Activated CD4-positive, alpha-beta T cell treated with anti-CD3 and anti-CD28 coated beads, Interleukin-2, amount 50 U/mL, for 4 hours (primary cell): ENCODE measurements around the gene C16orf96.

Source experiments
- DNase-seq, 2 experiments: peaks; one replicate each; pipeline ENCODE4 v3.0.0-alpha.2; 2020

The C16orf96 gene

GRCh38 chr16:4525634-4526277 is 30.4 kb upstream of the C16orf96 start:
- DNase-seq: no peak

- DNase-seq: no peak
Measured at GRCh38 chr16:4529085-4530060, 26.8 kb upstream of the C16orf96 start.

GRCh38 chr16:4531811-4532210 is 24.3 kb upstream of the C16orf96 start:
- no peak for DNase-seq

GRCh38 chr16:4532238-4532637 is 23.9 kb upstream of the C16orf96 start:
- DNase-seq: no peak

- no peak for DNase-seq
Measured at GRCh38 chr16:4533490-4533889, 22.6 kb upstream of the C16orf96 start.

- DNase-seq: no peak
Measured at GRCh38 chr16:4534151-4534790, 21.9 kb upstream of the C16orf96 start.

GRCh38 chr16:4535627-4536108 is 20.5 kb upstream of the C16orf96 start:
- no peak for DNase-seq

GRCh38 chr16:4536391-4537106 is 19.6 kb upstream of the C16orf96 start:
- no peak for DNase-seq

GRCh38 chr16:4537376-4538343 is 18.5 kb upstream of the C16orf96 start:
- peak in 1 of 2 experiments; percentile 16 for DNase-seq

GRCh38 chr16:4538350-4539235 is 17.5 kb upstream of the C16orf96 start, which contains the start of gene CDIP1:
CDIP1 (minus strand) TSS chr16:4538773; CDS start chr16:4514130, 24,643 bp downstream.
- peak; percentile 97 for DNase-seq

- no peak for DNase-seq
Measured at GRCh38 chr16:4539716-4540284, 16.3 kb upstream of the C16orf96 start.

- DNase-seq: no peak
Measured at GRCh38 chr16:4544473-4544872, 11.7 kb upstream of the C16orf96 start.

GRCh38 chr16:4548124-4548523 is 8.0 kb upstream of the C16orf96 start:
- no peak for DNase-seq

- no peak for DNase-seq
Measured at GRCh38 chr16:4550591-4550990, 5.5 kb upstream of the C16orf96 start.

- DNase-seq: no peak
Measured at GRCh38 chr16:4552541-4552940, 3.6 kb upstream of the C16orf96 start.

- DNase-seq: no peak
Measured at GRCh38 chr16:4556580-4556979, 440 bp downstream of the C16orf96 start.

- DNase-seq: no peak
Measured at GRCh38 chr16:4557973-4558372, 1.8 kb downstream of the C16orf96 start.

- no peak for DNase-seq
Measured at GRCh38 chr16:4561596-4561995, 5.5 kb downstream of the C16orf96 start.

- no peak for DNase-seq
Measured at GRCh38 chr16:4564661-4565267, 8.6 kb downstream of the C16orf96 start.
